Neural cell (in vitro differentiated cells): Measurements from ENCODE around the gene GSC. TPM values are rescaled to one million over a fixed set of nuclear protein-coding genes. Genes with fewer than 3 reads are reported as not detected.
"Not testable (repeated sequence)": the region's sequence is repeated elsewhere in the genome, so short reads cannot be mapped to it uniquely, and the experiment has no call there.

Experiments used
- H2AFZ ChIP-seq: fragments of 200-600, 300-800 bp; sonication (generic), shearing (Covaris generic); 2 replicates; pipeline ENCODE4 v1.6.0; 2014; ENCODE audit warnings: low read depth, mild to moderate bottlenecking, antibody characterized with exemption, low read length, moderate library complexity
- H3F3A ChIP-seq: fragments of 200-600 bp; shearing (Covaris generic); 2 replicates; pipeline ENCODE4 v1.6.1; 2016; ENCODE audit warnings: mild to moderate bottlenecking, moderate library complexity, mixed read lengths, antibody characterized with exemption, low read length; ENCODE audit not compliant: insufficient read depth, poor library complexity, severe bottlenecking
- H3K27ac ChIP-seq: fragments of 200-600, 300-800 bp; sonication (generic), shearing (Covaris generic); 2 replicates; pipeline ENCODE4 v1.5.1; 2014; ENCODE audit warnings: mild to moderate bottlenecking, low read length, moderate library complexity
- H3K27me3 ChIP-seq: fragments of 300-800, 200-600 bp; sonication (generic), shearing (Covaris generic); 2 replicates; pipeline ENCODE4 v1.6.0; 2014; ENCODE audit warnings: mild to moderate bottlenecking, low read depth, low read length, moderate library complexity; ENCODE audit not compliant: insufficient read depth
- H3K36me3 ChIP-seq: fragments of 300-800, 200-600 bp; sonication (generic), shearing (Covaris generic); 2 replicates; pipeline ENCODE4 v1.5.1; 2014; ENCODE audit warnings: mild to moderate bottlenecking, antibody characterized with exemption, low read length, moderate library complexity; ENCODE audit not compliant: insufficient read depth
- H3K4me2 ChIP-seq: fragments of 300-800, 200-600 bp; sonication (generic), shearing (Covaris generic); 2 replicates; pipeline ENCODE4 v1.6.0; 2014; ENCODE audit warnings: mild to moderate bottlenecking, low read length
- H3K4me3 ChIP-seq: fragments of 300-800, 200-600 bp; sonication (generic), shearing (Covaris generic); 2 replicates; pipeline ENCODE4 v1.5.1; 2014; ENCODE audit warnings: mild to moderate bottlenecking, low read length, moderate library complexity
- H3K79me2 ChIP-seq: fragments of 200-600 bp; shearing (Covaris generic); replicated peaks from 2 replicates; pipeline ENCODE4 v1.6.0; 2014; ENCODE audit warnings: mild to moderate bottlenecking, low read length, moderate library complexity; ENCODE audit not compliant: insufficient read depth
- H3K9ac ChIP-seq: fragments of 300-800, 200-600 bp; sonication (generic), shearing (Covaris generic); 2 replicates; pipeline ENCODE4 v1.6.1; 2016; ENCODE audit warnings: mild to moderate bottlenecking, low read length, mixed read lengths
- H3K9me2 ChIP-seq: fragments of 200-600 bp; shearing (Covaris generic); 2 replicates; pipeline ENCODE4 v1.6.1; 2016; ENCODE audit warnings: mild to moderate bottlenecking, low read length, mixed read lengths; ENCODE audit not compliant: insufficient read depth
- H3K9me3 ChIP-seq: fragments of 200-600, 300-800 bp; sonication (generic), shearing (Covaris generic); 2 replicates; pipeline ENCODE4 v1.6.1; 2016; ENCODE audit warnings: mild to moderate bottlenecking, mixed run types, low read length, moderate library complexity, mixed read lengths
- H4K20me1 ChIP-seq: fragments of 200-600 bp; shearing (Covaris generic); 2 replicates; pipeline ENCODE4 v1.6.1; 2016; ENCODE audit warnings: mild to moderate bottlenecking, mixed run types; ENCODE audit not compliant: insufficient read depth
- EP300 ChIP-seq: fragments of 450-650 bp; conservative IDR thresholded peaks from 2 replicates; pipeline ENCODE4 v1.6.1; 2014; ENCODE audit warnings: antibody characterized with exemption, mild to moderate bottlenecking, moderate library complexity; ENCODE audit not compliant: poor library complexity, severe bottlenecking
- EZH2 ChIP-seq: fragments of 200-600, 300-800 bp; shearing (Covaris generic), sonication (generic); IDR thresholded peaks from 2 replicates; pipeline ENCODE4 v1.6.1; 2014; ENCODE audit warnings: antibody characterized with exemption, low read length, borderline replicate concordance, mild to moderate bottlenecking; ENCODE audit not compliant: insufficient read depth, poor library complexity, severe bottlenecking
- MXI1 ChIP-seq: fragments of 450-650 bp; conservative IDR thresholded peaks from 2 replicates; pipeline ENCODE4 v1.6.1; 2014; ENCODE audit warnings: antibody characterized with exemption, mild to moderate bottlenecking; ENCODE audit not compliant: poor library complexity, severe bottlenecking
- POLR2AphosphoS5 ChIP-seq: IDR thresholded peaks from 2 replicates; pipeline ENCODE4 v1.6.1; 2012
- RAD21 ChIP-seq: fragments of 450-650 bp; conservative IDR thresholded peaks from 2 replicates; pipeline ENCODE4 v1.6.1; 2014; ENCODE audit warnings: antibody characterized with exemption, mild to moderate bottlenecking, moderate library complexity
- SMC3 ChIP-seq: fragments of 450-650 bp; conservative IDR thresholded peaks from 2 replicates; pipeline ENCODE4 v1.6.1; 2014; ENCODE audit warnings: antibody characterized with exemption, mild to moderate bottlenecking, moderate library complexity; ENCODE audit not compliant: poor library complexity
- TAF1 ChIP-seq: IDR thresholded peaks from 2 replicates; pipeline ENCODE4 v1.6.1; 2012; ENCODE audit warnings: low read depth
- polyA plus RNA-seq: library from polyadenylated mRNA; depleted of rRNA; stranded (reverse); fragments of >200 nt; gene quantifications from 2 replicates; pipeline ENCODE4 v1.2.3, GENCODE V29; 2014
- TF ChIP-seq, protein P1 (sequence below): fragments of 450-650 bp; IDR thresholded peaks from 2 replicates; pipeline ENCODE4 v1.5.1; 2014; ENCODE audit warnings: antibody characterized with exemption, mild to moderate bottlenecking, moderate library complexity; ENCODE audit not compliant: poor library complexity, severe bottlenecking
- TF ChIP-seq, protein P2 (sequence below): IDR thresholded peaks from 2 replicates; pipeline ENCODE4 v1.6.1; 2012; ENCODE audit warnings: borderline replicate concordance

The GSC gene
- polyA plus RNA-seq, 1 donor from 2014 or later = 0.45 TPM

DNA sequence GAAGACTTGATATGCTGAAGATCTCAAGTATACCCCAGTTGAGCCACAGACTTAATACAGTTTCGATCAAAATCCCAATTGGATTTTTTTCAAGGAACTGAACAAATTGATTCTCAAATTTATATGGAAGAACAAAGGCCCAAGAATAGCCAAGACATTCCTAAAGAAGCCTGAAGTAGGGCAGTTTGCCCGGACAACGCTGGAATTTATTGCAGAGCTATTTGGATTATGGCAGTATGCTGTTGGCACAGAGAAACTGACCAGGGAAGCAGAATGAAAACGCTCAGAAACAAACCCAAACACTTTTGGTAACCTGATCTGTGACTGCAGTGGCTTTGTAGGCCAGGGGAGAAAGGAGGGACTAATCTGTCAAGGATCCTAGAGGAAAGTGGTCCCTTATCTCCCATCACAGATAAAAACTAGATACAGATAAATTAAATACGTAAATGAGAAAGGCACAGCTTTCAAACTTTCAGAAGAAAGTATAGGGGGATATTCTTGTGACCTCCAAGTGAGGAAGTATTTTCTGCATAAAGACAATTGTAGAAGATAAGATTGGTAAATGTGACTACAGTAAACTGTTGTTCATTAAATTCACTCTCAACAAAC, 35.9 kb upstream of the GSC start:
- H3K9ac ChIP-seq = no peak overlapping the region
- TF ChIP-seq TAF1 (no peak), RAD21 (no peak), POLR2AphosphoS5 (no peak), MXI1 (no peak)
- TF ChIP-seq, protein P1, sequence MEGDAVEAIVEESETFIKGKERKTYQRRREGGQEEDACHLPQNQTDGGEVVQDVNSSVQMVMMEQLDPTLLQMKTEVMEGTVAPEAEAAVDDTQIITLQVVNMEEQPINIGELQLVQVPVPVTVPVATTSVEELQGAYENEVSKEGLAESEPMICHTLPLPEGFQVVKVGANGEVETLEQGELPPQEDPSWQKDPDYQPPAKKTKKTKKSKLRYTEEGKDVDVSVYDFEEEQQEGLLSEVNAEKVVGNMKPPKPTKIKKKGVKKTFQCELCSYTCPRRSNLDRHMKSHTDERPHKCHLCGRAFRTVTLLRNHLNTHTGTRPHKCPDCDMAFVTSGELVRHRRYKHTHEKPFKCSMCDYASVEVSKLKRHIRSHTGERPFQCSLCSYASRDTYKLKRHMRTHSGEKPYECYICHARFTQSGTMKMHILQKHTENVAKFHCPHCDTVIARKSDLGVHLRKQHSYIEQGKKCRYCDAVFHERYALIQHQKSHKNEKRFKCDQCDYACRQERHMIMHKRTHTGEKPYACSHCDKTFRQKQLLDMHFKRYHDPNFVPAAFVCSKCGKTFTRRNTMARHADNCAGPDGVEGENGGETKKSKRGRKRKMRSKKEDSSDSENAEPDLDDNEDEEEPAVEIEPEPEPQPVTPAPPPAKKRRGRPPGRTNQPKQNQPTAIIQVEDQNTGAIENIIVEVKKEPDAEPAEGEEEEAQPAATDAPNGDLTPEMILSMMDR = no peak
- H3F3A ChIP-seq = no peaks in the 10 kb centered on the region
- H4K20me1 ChIP-seq = no peaks in the 10 kb centered on the region
- H3K4me2 ChIP-seq = no peak overlapping the region
- H2AFZ ChIP-seq = no peak overlapping the region
- no peaks in the 10 kb centered on the region for H3K36me3 ChIP-seq
- H3K9me2 ChIP-seq = no peaks in the 10 kb centered on the region
- no peak overlapping the region for H3K4me3 ChIP-seq
- no peak overlapping the region for H3K27ac ChIP-seq
- H3K9me3 ChIP-seq = no peaks in the 10 kb centered on the region
- no peaks in the 10 kb centered on the region for H3K27me3 ChIP-seq
- no peaks in the 10 kb centered on the region for H3K79me2 ChIP-seq

DNA sequence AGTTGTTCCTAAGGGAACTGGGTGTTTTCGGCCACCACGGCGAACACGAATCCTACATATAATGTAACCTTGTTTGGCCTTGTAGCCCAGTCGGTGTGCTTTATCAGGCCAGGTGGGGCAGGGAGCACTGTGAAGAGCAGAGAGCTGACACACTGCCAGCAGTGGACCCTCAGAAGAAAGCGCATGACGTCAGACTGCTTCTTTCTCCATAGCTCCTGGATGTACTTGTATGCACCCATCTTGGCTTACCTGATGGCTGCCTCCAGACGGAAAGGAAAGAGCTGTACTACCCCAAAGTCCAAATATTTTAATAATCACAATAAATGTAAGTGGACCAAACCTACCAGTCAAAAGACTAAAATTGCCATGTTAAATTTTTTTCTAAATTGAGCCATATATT, 31.3 kb upstream of the GSC start:
- no peaks in the 10 kb centered on the region for H3F3A ChIP-seq
- H3K9me3 ChIP-seq = no peaks in the 10 kb centered on the region
- H3K79me2 ChIP-seq = no peaks in the 10 kb centered on the region
- H3K36me3 ChIP-seq = no peaks in the 10 kb centered on the region
- TF ChIP-seq MXI1 (no peak), EZH2 (no peak), POLR2AphosphoS5 (no peak), TAF1 (no peak), RAD21 (no peak), EP300 (no peak), SMC3 (no peak)
- TF ChIP-seq, protein P1 = no peak
- TF ChIP-seq, protein P2, sequence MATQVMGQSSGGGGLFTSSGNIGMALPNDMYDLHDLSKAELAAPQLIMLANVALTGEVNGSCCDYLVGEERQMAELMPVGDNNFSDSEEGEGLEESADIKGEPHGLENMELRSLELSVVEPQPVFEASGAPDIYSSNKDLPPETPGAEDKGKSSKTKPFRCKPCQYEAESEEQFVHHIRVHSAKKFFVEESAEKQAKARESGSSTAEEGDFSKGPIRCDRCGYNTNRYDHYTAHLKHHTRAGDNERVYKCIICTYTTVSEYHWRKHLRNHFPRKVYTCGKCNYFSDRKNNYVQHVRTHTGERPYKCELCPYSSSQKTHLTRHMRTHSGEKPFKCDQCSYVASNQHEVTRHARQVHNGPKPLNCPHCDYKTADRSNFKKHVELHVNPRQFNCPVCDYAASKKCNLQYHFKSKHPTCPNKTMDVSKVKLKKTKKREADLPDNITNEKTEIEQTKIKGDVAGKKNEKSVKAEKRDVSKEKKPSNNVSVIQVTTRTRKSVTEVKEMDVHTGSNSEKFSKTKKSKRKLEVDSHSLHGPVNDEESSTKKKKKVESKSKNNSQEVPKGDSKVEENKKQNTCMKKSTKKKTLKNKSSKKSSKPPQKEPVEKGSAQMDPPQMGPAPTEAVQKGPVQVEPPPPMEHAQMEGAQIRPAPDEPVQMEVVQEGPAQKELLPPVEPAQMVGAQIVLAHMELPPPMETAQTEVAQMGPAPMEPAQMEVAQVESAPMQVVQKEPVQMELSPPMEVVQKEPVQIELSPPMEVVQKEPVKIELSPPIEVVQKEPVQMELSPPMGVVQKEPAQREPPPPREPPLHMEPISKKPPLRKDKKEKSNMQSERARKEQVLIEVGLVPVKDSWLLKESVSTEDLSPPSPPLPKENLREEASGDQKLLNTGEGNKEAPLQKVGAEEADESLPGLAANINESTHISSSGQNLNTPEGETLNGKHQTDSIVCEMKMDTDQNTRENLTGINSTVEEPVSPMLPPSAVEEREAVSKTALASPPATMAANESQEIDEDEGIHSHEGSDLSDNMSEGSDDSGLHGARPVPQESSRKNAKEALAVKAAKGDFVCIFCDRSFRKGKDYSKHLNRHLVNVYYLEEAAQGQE = no peak
- H3K4me2 ChIP-seq = no peak overlapping the region
- no peak overlapping the region for H3K27ac ChIP-seq
- no peaks in the 10 kb centered on the region for H3K27me3 ChIP-seq
- H3K4me3 ChIP-seq = no peak overlapping the region
- H4K20me1 ChIP-seq = no peaks in the 10 kb centered on the region
- no peaks in the 10 kb centered on the region for H3K9me2 ChIP-seq
- no peak overlapping the region for H3K9ac ChIP-seq
- no peak overlapping the region for H2AFZ ChIP-seq

DNA sequence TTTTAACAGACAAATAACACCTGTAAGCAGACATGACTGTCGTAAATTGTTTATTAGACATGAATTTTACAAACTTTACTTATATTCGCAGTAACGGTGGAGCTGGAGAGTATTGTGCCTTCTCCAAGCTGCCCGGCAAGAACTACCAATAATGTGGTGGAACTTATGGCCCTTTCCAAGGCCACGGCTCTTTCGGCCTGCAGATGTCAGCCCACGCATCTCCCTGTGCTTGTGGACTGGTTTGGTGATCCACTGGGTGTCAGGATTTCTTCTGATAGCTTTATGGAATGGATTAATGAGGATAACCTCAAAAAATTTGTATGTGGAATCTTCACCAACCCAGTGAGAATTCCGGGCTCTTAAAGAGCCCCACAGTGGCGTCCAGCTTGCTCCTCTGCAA, 30.9 kb upstream of the GSC start:
- H3K4me2 ChIP-seq, H3K9me3 ChIP-seq, H3K9me2 ChIP-seq: not testable (repeated sequence)

More for the DNA sequence above, 30.9 kb upstream of the GSC start:
- not testable (repeated sequence) for H3K27ac ChIP-seq, H3K4me3 ChIP-seq, H3K79me2 ChIP-seq, H3K36me3 ChIP-seq, H2AFZ ChIP-seq, H3F3A ChIP-seq, H3K27me3 ChIP-seq, H3K9ac ChIP-seq, H4K20me1 ChIP-seq
